Kidney capillary endothelial cell (primary cell): ENCODE measurements around the gene GPC3.
"Not testable (repeated sequence)": the region's sequence is repeated elsewhere in the genome, so short reads cannot be mapped to it uniquely, and the experiment has no call there.

Source experiments
- DNase-seq: peaks from one replicate; pipeline ENCODE4 v3.0.0-alpha.2; 2018; ENCODE audit warnings: low spot score

The GPC3 gene

GRCh38 chrX:133555782-133556458 lies 429.5 kb downstream of the GPC3 start:
- no peak for DNase-seq

GRCh38 chrX:133550665-133551485 lies 434.5 kb downstream of the GPC3 start:
- no peak for DNase-seq

GRCh38 chrX:133549295-133549933 lies 436.0 kb downstream of the GPC3 start:
- DNase-seq = no peak

- no peak for DNase-seq
Measured at GRCh38 chrX:133546441-133546840, 439.0 kb downstream of the GPC3 start.

- DNase-seq = no peak
Measured at GRCh38 chrX:133544778-133545177, 440.6 kb downstream of the GPC3 start.

GRCh38 chrX:133544115-133544514 lies 441.3 kb downstream of the GPC3 start:
- peak; percentile 41 for DNase-seq

- no peak for DNase-seq
Measured at GRCh38 chrX:133543654-133544053, 441.7 kb downstream of the GPC3 start.

- DNase-seq = no peak
Measured at GRCh38 chrX:133542476-133542875, 442.9 kb downstream of the GPC3 start.

GRCh38 chrX:133541021-133541420 lies 444.4 kb downstream of the GPC3 start:
- DNase-seq = no peak

GRCh38 chrX:133538148-133538547 lies 447.2 kb downstream of the GPC3 start:
- no peak for DNase-seq

GRCh38 chrX:133537142-133537541 lies 448.3 kb downstream of the GPC3 start:
- no peak for DNase-seq

- DNase-seq = no peak
Measured at GRCh38 chrX:133535066-133535465, 450.3 kb downstream of the GPC3 start.

GRCh38 chrX:133534172-133534571 lies 451.2 kb downstream of the GPC3 start:
- DNase-seq = no peak

GRCh38 chrX:133533249-133533648 lies 452.1 kb downstream of the GPC3 start:
- no peak for DNase-seq

- no peak for DNase-seq
Measured at GRCh38 chrX:133530960-133531359, 454.4 kb downstream of the GPC3 start.

GRCh38 chrX:133529578-133529977 lies 455.8 kb downstream of the GPC3 start:
- no peak for DNase-seq

GRCh38 chrX:133527825-133528224 lies 457.6 kb downstream of the GPC3 start:
- DNase-seq = no peak

GRCh38 chrX:133527415-133527814 lies 458.0 kb downstream of the GPC3 start:
- DNase-seq = no peak

GRCh38 chrX:133526773-133527172 lies 458.6 kb downstream of the GPC3 start:
- not testable (repeated sequence) for DNase-seq

GRCh38 chrX:133523526-133523925 lies 461.9 kb downstream of the GPC3 start:
- DNase-seq = no peak

GRCh38 chrX:133523081-133523487 lies 462.3 kb downstream of the GPC3 start:
- DNase-seq = no peak

- DNase-seq = no peak
Measured at GRCh38 chrX:133516686-133517085, 468.7 kb downstream of the GPC3 start.

- DNase-seq = no peak
Measured at GRCh38 chrX:133514486-133514885, 470.9 kb downstream of the GPC3 start.
